ENCODE data around the gene MLIP. TPM values are rescaled to one million over a fixed set of nuclear protein-coding genes. Genes with fewer than 3 reads are reported as not detected.

The MLIP gene
- total and polyA plus RNA-seq, 4 donors, result 2.0 to 6.0 (median 3.2) TPM

DNA sequence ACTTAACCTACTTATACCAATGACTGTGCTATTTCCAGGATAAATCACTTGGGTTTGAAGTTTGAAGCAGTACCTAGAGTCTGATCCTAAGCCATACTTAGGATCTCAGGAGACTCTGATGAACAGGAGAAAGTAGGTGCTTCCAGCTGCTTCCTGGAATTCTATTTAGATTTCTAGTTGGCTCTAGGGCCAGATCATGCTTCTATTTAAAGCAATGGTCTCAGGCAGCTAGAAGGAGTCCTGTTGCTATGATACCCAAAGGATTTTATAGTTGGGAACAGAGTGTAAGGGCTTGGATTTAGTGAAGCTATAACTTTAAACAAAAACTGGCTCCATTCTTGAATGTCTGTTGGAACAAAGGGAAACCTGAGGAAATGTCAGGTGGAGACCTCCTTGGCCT, 144.6 kb downstream of the MLIP start:
- TF ChIP-seq JUND (IDR thresholded peaks at IDR 0.05), result no peak
- no peak for TF ChIP-seq ATF3 (IDR thresholded peaks at IDR 0.05)
- no peak for TF ChIP-seq RXRA (IDR thresholded peaks at IDR 0.05)
- no peak for TF ChIP-seq NR2F2 (IDR thresholded peaks at IDR 0.05)
- no peak for TF ChIP-seq YY1 (IDR thresholded peaks at IDR 0.05)
- DNase-seq (ENCODE audit: low spot score), result no peak
- no peaks in the 10 kb centered on the region for H3K9me3 ChIP-seq (ENCODE audit: control insufficient read depth in 4 of 4, low read length in 3 of 4)
- H3K4me3 ChIP-seq (ENCODE audit: low read depth in 1 of 3, low read length in 3 of 3), result no peak overlapping the region
- no peaks in the 10 kb centered on the region for H3K4me1 ChIP-seq (ENCODE audit: control insufficient read depth in 4 of 4, insufficient read depth in 4 of 4, low read length in 3 of 4)
- no peaks in the 10 kb centered on the region for H3K27me3 ChIP-seq (ENCODE audit: control insufficient read depth in 4 of 4, insufficient read depth in 4 of 4, low read length in 3 of 4)
- no peak overlapping the region for H3K27ac ChIP-seq (ENCODE audit: low read depth in 1 of 2, low read length in 2 of 2)
- H3K36me3 ChIP-seq (ENCODE audit: control insufficient read depth in 4 of 4, insufficient read depth in 3 of 4, low read depth in 1 of 4, low read length in 3 of 4), result no peaks in the 10 kb centered on the region
- H3K9ac ChIP-seq (ENCODE audit: low read depth in 1 of 2, low read length in 2 of 2), result no peak overlapping the region

DNA sequence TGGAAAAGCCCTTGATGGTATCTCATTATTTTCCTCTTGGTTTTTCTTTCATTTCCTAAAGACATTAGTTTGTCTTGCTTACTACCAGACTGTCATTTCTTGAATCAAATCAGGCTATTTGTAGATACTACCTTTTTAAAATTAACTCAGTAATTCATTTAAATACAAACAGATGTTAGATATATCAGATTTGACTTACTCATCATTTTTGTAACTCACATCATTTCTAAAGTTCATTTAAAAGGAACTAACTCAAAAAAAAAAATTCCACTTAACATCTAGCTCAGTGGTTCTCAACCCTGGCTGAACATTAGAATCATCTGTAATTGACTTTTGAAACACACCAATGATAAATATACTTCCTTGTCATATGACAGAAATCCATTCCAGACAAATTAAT, 148.8 kb downstream of the MLIP start:
- Histone ChIP-seq H3K27ac (ENCODE audit: low read depth in 1 of 2, low read length in 2 of 2) (no peak overlapping the region), H3K36me3 (ENCODE audit: control insufficient read depth in 4 of 4, insufficient read depth in 3 of 4, low read depth in 1 of 4, low read length in 3 of 4) (no peaks in the 10 kb centered on the region), H3K4me1 (ENCODE audit: control insufficient read depth in 4 of 4, insufficient read depth in 4 of 4, low read length in 3 of 4) (no peaks in the 10 kb centered on the region), H3K9me3 (ENCODE audit: control insufficient read depth in 4 of 4, low read length in 3 of 4) (no peaks in the 10 kb centered on the region), H3K27me3 (ENCODE audit: control insufficient read depth in 4 of 4, insufficient read depth in 4 of 4, low read length in 3 of 4) (no peaks in the 10 kb centered on the region), H3K4me3 (ENCODE audit: low read depth in 1 of 3, low read length in 3 of 3) (no peak overlapping the region), H3K9ac (ENCODE audit: low read depth in 1 of 2, low read length in 2 of 2) (no peak overlapping the region)
- no peak for DNase-seq (ENCODE audit: low spot score)
- TF ChIP-seq, protein P1, sequence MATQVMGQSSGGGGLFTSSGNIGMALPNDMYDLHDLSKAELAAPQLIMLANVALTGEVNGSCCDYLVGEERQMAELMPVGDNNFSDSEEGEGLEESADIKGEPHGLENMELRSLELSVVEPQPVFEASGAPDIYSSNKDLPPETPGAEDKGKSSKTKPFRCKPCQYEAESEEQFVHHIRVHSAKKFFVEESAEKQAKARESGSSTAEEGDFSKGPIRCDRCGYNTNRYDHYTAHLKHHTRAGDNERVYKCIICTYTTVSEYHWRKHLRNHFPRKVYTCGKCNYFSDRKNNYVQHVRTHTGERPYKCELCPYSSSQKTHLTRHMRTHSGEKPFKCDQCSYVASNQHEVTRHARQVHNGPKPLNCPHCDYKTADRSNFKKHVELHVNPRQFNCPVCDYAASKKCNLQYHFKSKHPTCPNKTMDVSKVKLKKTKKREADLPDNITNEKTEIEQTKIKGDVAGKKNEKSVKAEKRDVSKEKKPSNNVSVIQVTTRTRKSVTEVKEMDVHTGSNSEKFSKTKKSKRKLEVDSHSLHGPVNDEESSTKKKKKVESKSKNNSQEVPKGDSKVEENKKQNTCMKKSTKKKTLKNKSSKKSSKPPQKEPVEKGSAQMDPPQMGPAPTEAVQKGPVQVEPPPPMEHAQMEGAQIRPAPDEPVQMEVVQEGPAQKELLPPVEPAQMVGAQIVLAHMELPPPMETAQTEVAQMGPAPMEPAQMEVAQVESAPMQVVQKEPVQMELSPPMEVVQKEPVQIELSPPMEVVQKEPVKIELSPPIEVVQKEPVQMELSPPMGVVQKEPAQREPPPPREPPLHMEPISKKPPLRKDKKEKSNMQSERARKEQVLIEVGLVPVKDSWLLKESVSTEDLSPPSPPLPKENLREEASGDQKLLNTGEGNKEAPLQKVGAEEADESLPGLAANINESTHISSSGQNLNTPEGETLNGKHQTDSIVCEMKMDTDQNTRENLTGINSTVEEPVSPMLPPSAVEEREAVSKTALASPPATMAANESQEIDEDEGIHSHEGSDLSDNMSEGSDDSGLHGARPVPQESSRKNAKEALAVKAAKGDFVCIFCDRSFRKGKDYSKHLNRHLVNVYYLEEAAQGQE (IDR thresholded peaks at IDR 0.05), result no peak

- no peak overlapping the region for H3K27ac ChIP-seq (ENCODE audit: low read depth in 1 of 2, low read length in 2 of 2)
- WGBS, result 59% methylated on average over 1 of the region's 1 CpG
- no peak overlapping the region for H3K4me3 ChIP-seq (ENCODE audit: low read depth in 1 of 3, low read length in 3 of 3)
- H3K27me3 ChIP-seq (ENCODE audit: control insufficient read depth in 4 of 4, insufficient read depth in 4 of 4, low read length in 3 of 4), result no peaks in the 10 kb centered on the region
- H3K9ac ChIP-seq (ENCODE audit: low read depth in 1 of 2, low read length in 2 of 2), result no peak overlapping the region
- no peak for TF ChIP-seq RAD21 (IDR thresholded peaks at IDR 0.05)
- TF ChIP-seq SP1 (IDR thresholded peaks at IDR 0.05), result no peak
- TF ChIP-seq GABPA (IDR thresholded peaks at IDR 0.05 in 1 of 2, conservative IDR thresholded peaks at IDR 0.05 in 1 of 2), result no peak
- TF ChIP-seq HNF4A (conservative IDR thresholded peaks at IDR 0.05), result no peak
- peaks cover 0 to 2% (median 0%) of the 10 kb centered on the region in 4 donors for H3K36me3 ChIP-seq (ENCODE audit: control insufficient read depth in 4 of 4, insufficient read depth in 3 of 4, low read depth in 1 of 4, low read length in 3 of 4)
- DNase-seq (ENCODE audit: low spot score), result no peak
- H3K4me1 ChIP-seq (ENCODE audit: control insufficient read depth in 4 of 4, insufficient read depth in 4 of 4, low read length in 3 of 4), result no peaks in the 10 kb centered on the region
- H3K9me3 ChIP-seq (ENCODE audit: control insufficient read depth in 4 of 4, low read length in 3 of 4), result no peaks in the 10 kb centered on the region
These were observed 151.3 kb downstream of the MLIP start for GRCh38 chr6:54262499-54262898.

GRCh38 chr6:54262971-54263370, 151.7 kb downstream of the MLIP start:
- H3K4me1 ChIP-seq (ENCODE audit: control insufficient read depth in 4 of 4, insufficient read depth in 4 of 4, low read length in 3 of 4), result no peaks in the 10 kb centered on the region
- no peak overlapping the region for H3K27ac ChIP-seq (ENCODE audit: low read depth in 1 of 2, low read length in 2 of 2)
- H3K4me3 ChIP-seq (ENCODE audit: low read depth in 1 of 3, low read length in 3 of 3), result no peak overlapping the region
- H3K27me3 ChIP-seq (ENCODE audit: control insufficient read depth in 4 of 4, insufficient read depth in 4 of 4, low read length in 3 of 4), result no peaks in the 10 kb centered on the region
- no peaks in the 10 kb centered on the region for H3K9me3 ChIP-seq (ENCODE audit: control insufficient read depth in 4 of 4, low read length in 3 of 4)
- H3K9ac ChIP-seq (ENCODE audit: low read depth in 1 of 2, low read length in 2 of 2), result no peak overlapping the region
- WGBS, result 66% methylated on average over 2 of the region's 2 CpGs
- peaks cover 0 to 2% (median 0%) of the 10 kb centered on the region in 4 donors for H3K36me3 ChIP-seq (ENCODE audit: control insufficient read depth in 4 of 4, insufficient read depth in 3 of 4, low read depth in 1 of 4, low read length in 3 of 4)
- no peak for DNase-seq (ENCODE audit: low spot score)
- TF ChIP-seq HNF4G (IDR thresholded peaks at IDR 0.05) (no peak), NR2F2 (IDR thresholded peaks at IDR 0.05) (no peak), RAD21 (IDR thresholded peaks at IDR 0.05) (no peak), MAX (IDR thresholded peaks at IDR 0.05) (no peak), ZBTB33 (IDR thresholded peaks at IDR 0.05) (no peak), EGR1 (IDR thresholded peaks at IDR 0.05; ENCODE audit: low read depth in 2 of 2) (no peak)
- TF ChIP-seq, protein P1 (IDR thresholded peaks at IDR 0.05), result no peak
